Natural killer cell (primary cell): ENCODE data around the gene VSX1. TPM values are rescaled to one million over a fixed set of nuclear protein-coding genes. Genes with fewer than 3 reads are reported as not detected.

Experiments used
- ATAC-seq, 3 donors: fragments of 150-1000 bp in 2 of 3; fragments of 200-7000 bp in 1 of 3; cut with Tn5 transposase; 1 replicate in 1 of 3; 2 replicates in 2 of 3; pipeline ENCODE4 v1.10.0; 2021; ENCODE audit warnings: mild to moderate bottlenecking in 2 of 3, moderate library complexity in 2 of 3
- DNase-seq, 2 donors: peaks; one replicate each; pipeline versions ENCODE4 v3.0.0 to v3.0.0-alpha.2; 2013 to 2021; ENCODE audit warnings: mixed read lengths in 1 of 2
- H3K27ac ChIP-seq: one replicate; pipeline ENCODE4 v1.5.1; 2013; ENCODE audit warnings: mild to moderate bottlenecking, low read length
- H3K27me3 ChIP-seq: one replicate; pipeline ENCODE4 v1.6.1; 2013; ENCODE audit warnings: low read length; ENCODE audit not compliant: control insufficient read depth, insufficient read depth
- H3K36me3 ChIP-seq: one replicate; pipeline ENCODE4 v1.6.1; 2013; ENCODE audit warnings: low read length; ENCODE audit not compliant: control insufficient read depth, insufficient read depth
- H3K4me1 ChIP-seq: one replicate; pipeline ENCODE4 v1.6.1; 2013; ENCODE audit warnings: low read length; ENCODE audit not compliant: control insufficient read depth, insufficient read depth
- H3K4me3 ChIP-seq: one replicate; pipeline ENCODE4 v1.5.1; 2013; ENCODE audit warnings: low read length
- H3K9me3 ChIP-seq: one replicate; pipeline ENCODE4 v1.6.1; 2013; ENCODE audit warnings: low read length; ENCODE audit not compliant: control insufficient read depth, insufficient read depth
- H3K27ac Mint-ChIP-seq, 2 donors: one replicate each; pipeline ENCODE4 v1.8.0; 2022; ENCODE audit warnings: mild to moderate bottlenecking in 2 of 2, mixed read lengths in 2 of 2, moderate library complexity in 1 of 2
- H3K27me3 Mint-ChIP-seq, 2 donors: one replicate each; pipeline ENCODE4 v1.8.0; 2022; ENCODE audit warnings: low read depth in 2 of 2, mixed read lengths in 2 of 2
- H3K36me3 Mint-ChIP-seq: one replicate; pipeline ENCODE4 v1.8.0; 2022; ENCODE audit warnings: mixed read lengths
- H3K4me1 Mint-ChIP-seq, 2 donors: one replicate each; pipeline ENCODE4 v1.8.0; 2022; ENCODE audit warnings: mixed read lengths in 2 of 2
- H3K4me3 Mint-ChIP-seq: one replicate; pipeline ENCODE4 v1.8.0; 2022; ENCODE audit warnings: mild to moderate bottlenecking, moderate library complexity, mixed read lengths
- H3K9me3 Mint-ChIP-seq, 2 donors: one replicate each; pipeline ENCODE4 v1.8.0; 2022; ENCODE audit warnings: mixed read lengths in 2 of 2
- WGBS: methylation state at CpG from one replicate; pipeline ENCODE4 v1.1.7; 2013; ENCODE audit warnings: missing lambda C conversion rate; ENCODE audit not compliant: insufficient coverage; 5-methylcytosine and 5-hydroxymethylcytosine counted together
- intact Hi-C: fragments of 100-400 bp; cut with micrococcal nuclease; formaldehyde crosslinking; loops from one replicate; pipeline ENCODE4 v1.14.2; 2022
- total RNA-seq, 4 donors: library from RNA; stranded (reverse); fragments of 120-200 nt in 1 of 4; gene quantifications; one replicate each; pipeline versions ENCODE4 v1.2.3 to v1.2.4, GENCODE V29; 2013 to 2022
- TF ChIP-seq, protein P1 (sequence below): fragments of 200-600 bp; IDR thresholded peaks from one replicate; pipeline ENCODE4 v1.8.0; 2022; ENCODE audit warnings: antibody characterized with exemption

Gene VSX1
- total RNA-seq, 3 donors from 2014 or later (not counting 1 experiment from before 2014, with no cell fraction given) = not detected

DNA sequence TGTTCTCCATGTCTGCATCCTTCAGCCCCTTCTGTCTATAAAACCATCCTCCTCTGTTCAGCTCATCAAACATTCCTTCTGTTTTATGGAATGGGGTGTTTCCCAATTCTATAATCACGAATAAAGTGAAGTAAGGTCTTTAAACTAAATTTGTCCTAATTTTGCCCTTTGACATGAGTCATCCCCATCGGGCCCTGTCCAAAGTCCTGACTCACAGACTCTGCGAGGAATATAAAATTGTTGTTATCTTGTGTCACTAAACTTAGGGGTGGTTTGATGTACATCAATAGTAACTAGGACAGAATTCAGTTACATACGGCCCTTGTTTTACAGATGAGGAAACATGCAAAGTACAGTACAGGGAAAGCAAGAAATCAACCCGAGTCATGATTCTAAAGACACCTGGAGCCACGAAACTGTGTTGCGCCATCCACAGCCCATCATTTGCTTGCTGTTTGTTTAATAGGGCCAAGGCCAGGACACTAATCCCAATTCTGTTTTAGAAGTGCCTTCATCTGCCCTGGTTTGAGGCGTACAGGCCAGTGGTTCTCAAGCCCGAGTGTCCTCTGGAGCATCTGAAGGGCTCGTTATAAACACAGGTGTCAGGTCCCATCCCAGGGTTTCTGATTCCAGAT lies 26.8 kb downstream of the VSX1 start:
- no peaks in the 10 kb centered on the region for H3K27me3 Mint-ChIP-seq
- TF ChIP-seq, protein P1, sequence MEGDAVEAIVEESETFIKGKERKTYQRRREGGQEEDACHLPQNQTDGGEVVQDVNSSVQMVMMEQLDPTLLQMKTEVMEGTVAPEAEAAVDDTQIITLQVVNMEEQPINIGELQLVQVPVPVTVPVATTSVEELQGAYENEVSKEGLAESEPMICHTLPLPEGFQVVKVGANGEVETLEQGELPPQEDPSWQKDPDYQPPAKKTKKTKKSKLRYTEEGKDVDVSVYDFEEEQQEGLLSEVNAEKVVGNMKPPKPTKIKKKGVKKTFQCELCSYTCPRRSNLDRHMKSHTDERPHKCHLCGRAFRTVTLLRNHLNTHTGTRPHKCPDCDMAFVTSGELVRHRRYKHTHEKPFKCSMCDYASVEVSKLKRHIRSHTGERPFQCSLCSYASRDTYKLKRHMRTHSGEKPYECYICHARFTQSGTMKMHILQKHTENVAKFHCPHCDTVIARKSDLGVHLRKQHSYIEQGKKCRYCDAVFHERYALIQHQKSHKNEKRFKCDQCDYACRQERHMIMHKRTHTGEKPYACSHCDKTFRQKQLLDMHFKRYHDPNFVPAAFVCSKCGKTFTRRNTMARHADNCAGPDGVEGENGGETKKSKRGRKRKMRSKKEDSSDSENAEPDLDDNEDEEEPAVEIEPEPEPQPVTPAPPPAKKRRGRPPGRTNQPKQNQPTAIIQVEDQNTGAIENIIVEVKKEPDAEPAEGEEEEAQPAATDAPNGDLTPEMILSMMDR = no peak
- H3K9me3 Mint-ChIP-seq = no peaks in the 10 kb centered on the region
- Histone ChIP-seq H3K36me3 (peaks cover 4% of the 10 kb centered on the region), H3K27me3 (no peaks in the 10 kb centered on the region), H3K27ac (no peak overlapping the region), H3K4me3 (no peak overlapping the region), H3K4me1 (peaks cover 74% of the 10 kb centered on the region), H3K9me3 (no peaks in the 10 kb centered on the region)
- ATAC-seq = no peak
- WGBS = 87% methylated on average over 10 of the region's 10 CpGs
- peak overlapping the region; percentile 85 to 90 for H3K27ac Mint-ChIP-seq
- no peak for DNase-seq
- H3K36me3 Mint-ChIP-seq = no peaks in the 10 kb centered on the region
- H3K4me1 Mint-ChIP-seq = peaks cover 48 to 50% of the 10 kb centered on the region in 2 donors
- intact Hi-C loops = loop anchor here (5.0 kb wide), 2 partner anchors 123 to 337 kb away; partner anchors contain the start of gene ABHD12
- H3K4me3 Mint-ChIP-seq = peak overlapping the region; percentile 50

DNA sequence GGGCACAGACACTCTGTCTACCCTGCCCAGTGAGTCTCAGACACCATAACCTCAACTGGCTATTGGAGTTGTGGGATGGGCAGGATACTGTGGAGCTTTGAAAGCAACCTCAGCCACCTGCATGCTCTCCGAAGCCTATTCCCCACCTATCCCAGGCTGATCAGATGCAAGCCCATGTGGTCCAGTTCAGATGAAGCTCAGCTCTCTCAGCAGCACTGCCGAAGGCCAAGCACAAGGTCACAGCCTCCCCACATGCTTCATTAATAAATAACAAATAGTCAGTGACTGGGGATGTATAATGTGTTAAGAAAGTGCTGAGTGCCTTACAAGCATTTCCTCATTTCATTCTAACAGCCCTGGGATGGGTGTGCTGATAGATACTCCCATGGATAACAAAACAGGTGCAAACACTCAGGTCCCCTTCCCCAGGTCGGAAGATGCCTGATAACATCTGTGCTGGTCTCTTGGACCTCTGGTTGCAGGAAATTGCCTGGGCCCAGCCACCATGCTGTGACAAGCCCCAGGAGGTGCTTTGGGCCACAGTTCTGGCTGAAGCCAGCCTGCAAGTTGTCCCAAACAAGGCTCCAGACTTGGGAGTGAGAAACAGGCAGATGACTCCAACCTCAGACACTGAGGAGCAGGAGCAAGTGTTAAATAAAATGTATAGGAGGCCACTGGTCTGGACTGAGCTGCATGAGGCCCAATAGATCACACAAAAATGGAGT lies 27.7 kb downstream of the VSX1 start:
- Histone ChIP-seq H3K27ac (peak overlapping the region; percentile 27), H3K4me1 (peaks cover 71% of the 10 kb centered on the region), H3K36me3 (peaks cover 4% of the 10 kb centered on the region), H3K9me3 (no peaks in the 10 kb centered on the region), H3K27me3 (no peaks in the 10 kb centered on the region), H3K4me3 (no peak overlapping the region)
- intact Hi-C loops = no loop called here
- Mint-ChIP-seq H3K4me1 (peaks cover 57% of the 10 kb centered on the region in 2 donors), H3K27ac (peak overlapping the region; percentile 85 to 90), H3K36me3 (no peaks in the 10 kb centered on the region), H3K4me3 (peak overlapping the region; percentile 50), H3K9me3 (no peaks in the 10 kb centered on the region), H3K27me3 (no peaks in the 10 kb centered on the region)
- no peak for ATAC-seq
- no peak for DNase-seq
- TF ChIP-seq, protein P1 = no peak
- WGBS = 79% methylated on average over 3 of the region's 3 CpGs

DNA sequence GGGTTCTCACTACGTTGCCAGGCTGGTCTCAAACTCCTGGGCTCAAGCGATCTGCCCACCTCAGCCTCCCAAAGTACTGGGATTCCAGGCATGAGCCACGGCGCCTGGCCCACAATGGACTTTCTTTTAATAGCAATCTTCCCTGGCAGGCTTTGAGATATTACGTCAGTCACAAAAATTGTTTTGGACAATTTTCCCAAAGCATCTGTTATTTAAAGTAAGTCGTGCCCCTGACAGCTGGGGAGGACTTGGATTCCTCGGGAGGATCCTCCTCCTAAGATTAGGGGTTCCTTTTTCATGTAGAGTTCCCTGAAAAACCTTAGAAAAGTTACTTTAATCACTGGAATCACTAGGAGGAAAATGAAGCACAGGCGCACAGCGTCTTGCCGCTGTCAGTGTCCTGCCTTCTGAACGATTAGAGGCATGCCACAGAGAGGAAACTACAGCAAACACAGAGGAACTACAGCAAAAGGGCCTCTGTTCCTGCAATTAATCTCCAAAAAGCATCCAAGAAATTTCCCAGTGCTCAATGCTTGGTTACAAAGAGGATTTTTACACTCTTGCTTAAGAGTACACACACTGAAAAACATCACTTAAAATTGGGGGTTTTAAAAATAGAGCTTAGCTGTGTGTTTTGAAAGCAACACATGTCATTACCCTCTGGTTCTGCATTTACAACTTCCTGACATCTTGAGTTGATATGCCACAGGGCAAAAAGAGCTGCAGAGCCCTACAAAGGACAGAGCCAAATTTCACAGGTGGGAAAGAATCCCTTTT lies 28.5 kb downstream of the VSX1 start:
- H3K9me3 ChIP-seq = no peaks in the 10 kb centered on the region
- Mint-ChIP-seq H3K9me3 (no peaks in the 10 kb centered on the region), H3K36me3 (no peaks in the 10 kb centered on the region), H3K27me3 (no peaks in the 10 kb centered on the region), H3K4me3 (peak overlapping the region; percentile 68), H3K27ac (peak overlapping the region; percentile 85 to 90), H3K4me1 (peaks cover 58 to 66% of the 10 kb centered on the region in 2 donors)
- intact Hi-C loops = no loop called here
- H3K4me3 ChIP-seq = no peak overlapping the region
- DNase-seq (no peak), ATAC-seq (no peak)
- H3K27ac ChIP-seq = peak overlapping the region; percentile 27
- TF ChIP-seq, protein P1 = no peak
- H3K36me3 ChIP-seq = peaks cover 5% of the 10 kb centered on the region
- 49% methylated on average over 11 of the region's 11 CpGs for WGBS
- H3K27me3 ChIP-seq = no peaks in the 10 kb centered on the region
- peaks cover 62% of the 10 kb centered on the region for H3K4me1 ChIP-seq
